Measurements from ENCODE around the gene LSM12. TPM values are rescaled to one million over a fixed set of nuclear protein-coding genes. Genes with fewer than 3 reads are reported as not detected.
A peak's percentile ranks its signal among the peaks of the same experiment; 100 is the strongest.
"Not testable (repeated sequence)": the region's sequence is repeated elsewhere in the genome, so short reads cannot be mapped to it uniquely, and the experiment has no call there.

The LSM12 gene
- total RNA-seq, 1 experiment from 2014 or later, result 50.0 TPM

GRCh38 chr17:44007346-44008204, 58.9 kb downstream of the LSM12 start:
- DNase-seq (ENCODE audit: low spot score), result peak; percentile 48

DNA sequence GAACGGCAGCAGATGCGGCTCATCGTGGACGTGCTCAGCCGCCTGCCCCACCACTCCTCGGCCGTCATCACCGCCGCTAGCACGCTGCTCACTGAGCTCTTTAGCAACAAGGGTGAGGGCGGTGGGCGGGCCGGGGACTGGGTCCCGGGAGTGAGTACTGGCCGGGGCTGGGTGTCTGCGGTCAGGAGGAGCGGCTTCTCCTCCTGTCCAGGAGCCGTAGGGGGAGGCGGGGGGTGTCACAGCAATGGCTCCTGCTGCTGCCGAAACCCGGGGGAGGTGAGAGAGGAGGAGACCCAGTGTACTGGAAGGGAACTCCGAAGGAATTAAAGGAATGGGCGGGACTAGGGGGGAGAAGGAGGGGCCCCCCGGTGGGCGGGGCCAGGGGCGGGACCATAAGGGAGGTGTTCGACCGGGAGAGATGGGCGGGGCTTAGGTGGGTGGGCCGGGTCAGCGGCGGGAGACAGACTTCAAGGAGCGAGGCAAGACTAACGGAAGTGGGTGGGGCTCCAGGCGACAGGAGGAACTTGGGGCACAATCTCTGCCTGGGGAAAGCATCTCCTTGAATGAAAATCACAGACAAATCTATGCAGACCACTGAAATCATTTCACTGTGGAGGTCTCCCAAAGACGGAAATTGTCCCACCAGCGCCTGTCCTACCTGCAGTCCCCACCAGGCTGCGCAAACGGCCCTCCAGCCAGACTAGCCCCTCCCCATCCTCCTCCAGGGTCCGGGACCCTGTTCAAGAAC, 59.7 kb downstream of the LSM12 start:
- DNase-seq (ENCODE audit: low spot score), result peak; percentile 98

GRCh38 chr17:44006272-44006597, 60.2 kb downstream of the LSM12 start:
- no peak for DNase-seq (ENCODE audit: low spot score)

GRCh38 chr17:44005527-44006271, 60.8 kb downstream of the LSM12 start:
- peak; percentile 72 for DNase-seq (ENCODE audit: low spot score)

GRCh38 chr17:44004761-44005526, 61.5 kb downstream of the LSM12 start:
- DNase-seq (ENCODE audit: low spot score), result peak; percentile 28

DNA sequence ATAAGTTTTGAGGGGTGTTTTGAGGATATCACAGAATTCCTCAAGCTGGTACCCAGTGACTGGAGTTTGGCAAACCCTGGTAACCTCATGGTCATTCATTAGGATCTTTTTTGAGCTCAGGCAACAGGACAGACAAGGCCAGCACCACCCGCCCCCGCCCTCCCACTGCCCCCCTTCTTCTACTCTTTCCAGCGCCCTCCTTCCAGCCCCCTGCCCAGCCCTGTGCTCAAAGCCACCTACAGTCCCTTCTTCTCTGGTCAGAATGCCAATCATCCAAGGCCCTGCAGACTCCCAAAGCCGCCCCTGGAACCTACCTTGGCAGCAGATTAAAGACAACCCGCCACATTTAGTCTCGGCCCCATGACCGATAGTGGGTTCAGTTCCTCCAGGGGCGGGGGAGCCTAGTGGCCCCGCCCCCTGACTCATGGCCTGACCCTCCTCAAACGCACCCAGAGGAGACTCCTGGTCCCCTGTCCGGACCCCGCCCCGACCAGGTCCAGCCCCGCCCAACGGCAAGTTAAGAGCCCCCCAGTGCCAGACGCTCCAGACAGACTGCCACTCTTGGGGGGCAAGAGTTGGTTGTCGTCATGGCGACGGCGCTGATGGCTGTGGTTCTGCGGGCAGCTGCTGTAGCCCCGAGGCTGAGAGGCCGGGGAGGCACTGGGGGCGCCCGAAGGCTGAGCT, 62.3 kb downstream of the LSM12 start, which contains the start of gene NAGS:
NAGS (plus strand) TSS at position 546 of the 684 bp plus-strand sequence; CDS start at position 588, 42 bp downstream.
- DNase-seq (ENCODE audit: low spot score), result no peak

DNA sequence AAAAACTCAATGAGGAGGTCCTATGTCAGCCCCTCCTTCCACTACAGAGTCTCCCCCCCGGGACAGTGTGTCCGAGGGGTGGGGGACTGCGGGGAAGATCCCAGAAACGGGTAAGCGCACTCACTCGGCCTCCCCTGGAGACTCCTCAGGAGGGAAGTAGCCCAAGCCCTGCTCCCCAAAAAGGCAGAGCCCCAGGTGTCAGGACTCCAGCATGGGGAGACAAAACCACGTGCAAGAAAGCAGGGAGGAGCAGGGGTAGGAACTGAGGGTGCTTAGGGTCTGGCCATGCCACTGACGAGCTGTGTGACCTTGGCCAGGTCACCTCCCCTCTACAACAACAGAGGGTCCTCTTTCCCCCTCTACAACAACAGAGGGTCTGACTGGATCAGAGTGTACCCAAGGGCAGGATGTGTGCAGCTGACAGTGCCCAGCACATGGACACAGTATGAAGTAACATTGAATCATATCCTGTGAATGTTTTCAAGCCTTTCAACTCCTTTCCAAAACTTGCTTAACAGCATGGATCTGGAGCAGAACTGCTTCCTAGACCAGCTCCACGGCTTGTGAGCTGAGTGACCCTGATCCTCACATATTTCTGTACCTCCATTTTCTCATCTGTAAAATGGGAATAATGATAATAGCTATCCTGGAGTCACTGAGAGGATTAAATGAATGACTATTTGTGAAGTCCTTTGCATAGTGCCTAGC, 64.2 kb downstream of the LSM12 start:
- DNase-seq (ENCODE audit: low spot score), result no peak

- DNase-seq (ENCODE audit: low spot score), result no peak
These were observed 65.0 kb downstream of the LSM12 start for GRCh38 chr17:44001461-44001920.

- DNase-seq (ENCODE audit: low spot score), result no peak
These were observed 65.5 kb downstream of the LSM12 start for GRCh38 chr17:44000871-44001460.

GRCh38 chr17:44000141-44000860, 66.2 kb downstream of the LSM12 start:
- no peak for DNase-seq (ENCODE audit: low spot score)

DNA sequence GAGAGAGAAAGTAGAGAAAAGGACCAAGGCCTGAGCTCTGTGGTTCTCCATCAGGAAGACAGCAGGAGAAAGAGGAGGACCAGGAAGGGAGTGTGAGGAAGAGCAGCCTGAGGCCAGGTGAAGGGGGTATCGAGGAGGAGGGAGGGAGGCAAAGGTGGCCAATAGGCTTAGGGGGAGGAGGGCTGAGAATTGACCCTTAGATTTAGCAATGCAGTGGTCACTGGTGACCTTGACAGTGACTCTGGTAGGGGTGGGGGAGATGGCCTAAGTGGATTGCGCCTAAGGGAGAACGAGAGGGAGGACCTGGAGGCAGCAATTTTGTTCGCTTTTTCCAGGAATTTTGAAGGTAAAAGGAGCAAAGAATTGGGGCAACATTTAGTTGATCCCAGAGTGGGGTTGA, 67.4 kb downstream of the LSM12 start:
- DNase-seq (ENCODE audit: low spot score), result no peak

GRCh38 chr17:43998552-43998951, 67.9 kb downstream of the LSM12 start:
- DNase-seq (ENCODE audit: low spot score), result no peak

GRCh38 chr17:43997180-43997579, 69.3 kb downstream of the LSM12 start:
- not testable (repeated sequence) for DNase-seq (ENCODE audit: low spot score)

DNA sequence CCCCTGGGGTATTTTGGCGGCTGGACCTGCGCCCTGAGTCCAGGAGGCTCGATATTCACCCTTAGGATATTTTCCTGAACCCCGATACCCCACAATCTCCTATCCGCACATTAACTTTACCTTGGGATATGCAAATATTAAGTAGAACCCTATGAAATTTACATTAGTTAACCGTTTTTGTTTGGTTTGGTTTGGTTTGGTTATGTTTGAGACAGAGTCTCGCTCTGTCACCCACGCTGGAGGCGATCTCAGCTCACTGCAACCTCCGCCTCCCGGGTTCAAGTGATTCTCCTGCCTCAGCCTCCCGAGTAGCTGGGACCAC, 71.4 kb downstream of the LSM12 start:
- DNase-seq (ENCODE audit: low spot score), result no peak

GRCh38 chr17:43994272-43995149, 72.0 kb downstream of the LSM12 start:
- peak; percentile 65 for DNase-seq (ENCODE audit: low spot score)

DNA sequence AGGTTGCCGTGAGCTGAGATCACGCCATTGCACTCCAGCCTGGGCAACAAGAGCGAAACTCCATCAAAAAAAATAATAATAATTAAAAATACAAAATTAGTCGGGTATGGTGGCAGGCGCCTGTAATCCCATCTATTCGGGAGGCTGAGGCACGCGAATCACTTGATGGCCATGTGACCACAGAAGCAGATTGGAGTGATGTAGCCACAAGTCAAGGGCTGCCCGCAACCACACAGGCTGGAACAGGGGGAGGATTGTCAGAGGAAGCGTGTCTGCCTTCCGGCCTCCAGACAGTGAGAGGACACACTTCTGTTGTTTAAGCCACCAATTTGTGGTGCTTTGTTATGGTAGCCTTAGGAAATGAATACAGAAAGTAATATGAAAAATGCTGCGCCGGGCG, 73.8 kb downstream of the LSM12 start:
- DNase-seq (ENCODE audit: low spot score), result no peak

DNA sequence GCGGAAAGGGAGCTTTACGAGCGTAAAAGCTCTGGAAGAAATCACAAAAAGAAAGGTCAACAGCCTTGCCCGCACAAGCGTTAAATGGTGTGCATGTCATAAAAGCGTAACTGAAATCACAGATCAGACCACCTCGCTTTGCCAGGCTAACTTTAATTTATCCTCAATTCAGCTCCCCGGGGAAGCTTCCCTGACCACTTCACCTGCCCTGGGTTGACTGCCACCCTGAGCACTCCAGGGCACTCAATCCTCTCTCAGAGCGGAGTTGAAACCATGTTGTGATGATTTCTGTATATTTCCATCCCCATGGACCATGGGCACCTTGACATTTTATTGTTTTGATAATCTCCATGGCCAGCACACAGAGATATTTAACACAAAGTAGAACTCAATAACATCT, 78.2 kb downstream of the LSM12 start:
- DNase-seq (ENCODE audit: low spot score), result no peak
